ENCODE data around the gene DTNA.

Gene DTNA

GRCh38 chr18:34928754-34929335, 218.7 kb downstream of the DTNA start:
- no peak for DNase-seq

GRCh38 chr18:34929336-34929780, 219.3 kb downstream of the DTNA start:
- no peak for DNase-seq

- no peak for DNase-seq
These were observed 222.3 kb downstream of the DTNA start for GRCh38 chr18:34932363-34932762.

- DNase-seq = no peak
These were observed 222.8 kb downstream of the DTNA start for GRCh38 chr18:34932792-34933466.

GRCh38 chr18:34933909-34934661, 224.0 kb downstream of the DTNA start:
- DNase-seq = no peak

- DNase-seq = no peak
These were observed 226.7 kb downstream of the DTNA start for GRCh38 chr18:34936772-34937171.

- DNase-seq = no peak
These were observed 228.0 kb downstream of the DTNA start for GRCh38 chr18:34938090-34938489.

Measured in anterior cingulate cortex (tissue), 58 donors.